ENCODE results near the gene PLK5.

Gene PLK5

GRCh38 chr19:1558552-1558951, 34.7 kb downstream of the PLK5 start:
- TF ChIP-seq GABPA (IDR thresholded peaks at IDR 0.05; ENCODE audit: low read depth) (no peak), POLR2AphosphoS5 (IDR thresholded peaks at IDR 0.05; ENCODE audit: low read depth) (no peak)
- no peak overlapping the region for H3K27ac ChIP-seq (replicated peaks)
- no peak for DNase-seq (ENCODE audit: low read depth in 1 of 2, low spot score in 1 of 2)
- H3K27me3 ChIP-seq (ENCODE audit: insufficient read depth, poor library complexity, severe bottlenecking) = no peaks in the 10 kb centered on the region
- no peak overlapping the region for H3K4me3 ChIP-seq (replicated peaks; ENCODE audit: insufficient read depth, low read length)

- no peaks in the 10 kb centered on the region for H3K27me3 ChIP-seq (ENCODE audit: insufficient read depth, poor library complexity, severe bottlenecking)
- TF ChIP-seq REST (IDR thresholded peaks at IDR 0.05; ENCODE audit: insufficient replicate concordance, low read depth) (no peak), POLR2AphosphoS5 (IDR thresholded peaks at IDR 0.05; ENCODE audit: low read depth) (no peak), GABPA (IDR thresholded peaks at IDR 0.05; ENCODE audit: low read depth) (no peak), SPI1 (IDR thresholded peaks at IDR 0.05; ENCODE audit: borderline replicate concordance, low read depth) (no peak), CTCF (IDR thresholded peaks at IDR 0.05; ENCODE audit: insufficient read depth, low read length) (no peak)
- no peak overlapping the region for H3K27ac ChIP-seq (replicated peaks)
Measured at GRCh38 chr19:1560286-1560882, 36.5 kb downstream of the PLK5 start.

GRCh38 chr19:1561236-1561842, 37.5 kb downstream of the PLK5 start:
- H3K27ac ChIP-seq (replicated peaks) = no peak overlapping the region
- H3K4me3 ChIP-seq (replicated peaks; ENCODE audit: insufficient read depth, low read length) = no peak overlapping the region
- DNase-seq (ENCODE audit: low read depth in 1 of 2, low spot score in 1 of 2) = no peak
- no peaks in the 10 kb centered on the region for H3K27me3 ChIP-seq (ENCODE audit: insufficient read depth, poor library complexity, severe bottlenecking)
- TF ChIP-seq REST (IDR thresholded peaks at IDR 0.05; ENCODE audit: insufficient replicate concordance, low read depth) = no peak
- no peak for TF ChIP-seq POLR2AphosphoS5 (IDR thresholded peaks at IDR 0.05; ENCODE audit: low read depth)
- no peak for TF ChIP-seq CTCF (IDR thresholded peaks at IDR 0.05; ENCODE audit: insufficient read depth, low read length)

More at GRCh38 chr19:1560286-1560882, 36.5 kb downstream of the PLK5 start:
- H3K4me3 ChIP-seq (replicated peaks; ENCODE audit: insufficient read depth, low read length) = no peak overlapping the region
- no peak for DNase-seq (ENCODE audit: low read depth in 1 of 2, low spot score in 1 of 2)

GRCh38 chr19:1563251-1563650, 39.4 kb downstream of the PLK5 start:
- Histone ChIP-seq H3K4me3 (replicated peaks; ENCODE audit: insufficient read depth, low read length) (no peak overlapping the region), H3K27ac (replicated peaks) (no peak overlapping the region), H3K27me3 (ENCODE audit: insufficient read depth, poor library complexity, severe bottlenecking) (no peaks in the 10 kb centered on the region)
- TF ChIP-seq GABPA (IDR thresholded peaks at IDR 0.05; ENCODE audit: low read depth) (no peak), SPI1 (IDR thresholded peaks at IDR 0.05; ENCODE audit: borderline replicate concordance, low read depth) (no peak), POLR2AphosphoS5 (IDR thresholded peaks at IDR 0.05; ENCODE audit: low read depth) (no peak), REST (IDR thresholded peaks at IDR 0.05; ENCODE audit: insufficient replicate concordance, low read depth) (no peak), CTCF (IDR thresholded peaks at IDR 0.05; ENCODE audit: insufficient read depth, low read length) (no peak)
- no peak for DNase-seq (ENCODE audit: low read depth in 1 of 2, low spot score in 1 of 2)

Data from HL-60 (cell line).